HFFc6 (cell line): Measurements from ENCODE around the gene ZNF385D. TPM values are rescaled to one million over a fixed set of nuclear protein-coding genes. Genes with fewer than 3 reads are reported as not detected.

Source experiments
- DNase-seq: peaks from one replicate; pipeline ENCODE4 v3.0.0-alpha.2; 2018
- H3K27ac Mint-ChIP-seq: 2 replicates; pipeline ENCODE4 v1.8.0; 2020; ENCODE audit warnings: mild to moderate bottlenecking, mixed read lengths
- H3K27me3 Mint-ChIP-seq: 2 replicates; pipeline ENCODE4 v1.8.0; 2021; ENCODE audit warnings: mild to moderate bottlenecking, moderate library complexity, mixed read lengths; ENCODE audit not compliant: insufficient read depth
- H3K36me3 Mint-ChIP-seq: 2 replicates; pipeline ENCODE4 v1.8.0; 2021; ENCODE audit warnings: low read depth, mixed read lengths
- H3K4me1 Mint-ChIP-seq: 2 replicates; pipeline ENCODE4 v1.8.0; 2020; ENCODE audit warnings: low read depth, mixed read lengths
- H3K4me3 Mint-ChIP-seq: 2 replicates; pipeline ENCODE4 v1.8.0; 2020; ENCODE audit warnings: mild to moderate bottlenecking, moderate library complexity, mixed read lengths
- H3K9me3 Mint-ChIP-seq: 2 replicates; pipeline ENCODE4 v1.8.0; 2020; ENCODE audit warnings: mild to moderate bottlenecking, mixed read lengths
- total RNA-seq, 6 experiments: library from RNA; stranded (reverse); fragmentation: NEBNext Ultra II Directional; extraction: Animal tissue kit (Norgen Biotek cat#: 25700); gene quantifications; 2 replicates in 1 of 6; 3 replicates in 5 of 6; pipeline ENCODE4 v1.2.3, GENCODE V29; 2021
- TF ChIP-seq, protein P1 (sequence below): fragments of 200-600 bp; sonication (generic); IDR thresholded peaks from 2 replicates; pipeline ENCODE4 v1.5.0; 2021; ENCODE audit warnings: antibody characterized with exemption, mild to moderate bottlenecking

Gene ZNF385D
- total RNA-seq, 6 experiments from 2014 or later, result 3.0 to 4.8 (median 4.1) TPM

DNA sequence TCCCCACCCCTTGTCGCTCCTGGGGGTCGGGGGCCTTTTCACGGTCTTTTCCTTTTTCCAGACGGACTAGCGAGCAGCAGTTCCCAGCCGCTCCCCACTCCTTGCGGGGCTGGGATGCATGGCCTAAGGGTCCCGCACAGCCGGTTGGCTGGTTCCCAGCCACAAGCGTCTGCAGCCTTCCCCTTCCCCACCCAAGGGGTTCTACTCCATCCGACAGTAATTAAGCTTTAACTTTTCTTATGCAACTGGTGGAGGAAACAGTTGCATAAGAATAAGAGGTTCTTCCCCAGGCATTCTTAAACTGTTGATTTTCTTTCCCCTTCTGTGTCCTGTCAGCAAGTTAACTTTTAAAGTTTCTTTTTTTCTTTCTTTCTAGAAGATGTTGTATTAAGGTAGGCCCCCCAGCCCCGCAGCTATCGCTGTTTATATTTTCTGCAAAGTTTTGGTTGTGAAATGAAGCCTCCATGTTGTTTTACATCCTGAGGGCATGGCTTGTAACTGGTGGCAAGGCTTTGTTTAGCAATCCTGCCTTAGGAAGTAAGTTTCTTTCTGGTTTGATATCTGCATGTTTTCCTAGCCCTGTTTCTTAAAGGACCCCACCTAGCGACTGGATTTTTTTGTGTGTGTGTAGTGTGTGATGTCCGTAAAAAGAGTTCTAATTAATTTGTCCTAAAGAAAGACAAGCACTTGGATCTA lies 207.5 kb downstream of the ZNF385D start:
- Mint-ChIP-seq H3K4me3 (no peak overlapping the region), H3K4me1 (peaks cover 26% of the 10 kb centered on the region; the same call in 1 of the 2 replicates), H3K27ac (no peak overlapping the region), H3K9me3 (no peaks in the 10 kb centered on the region), H3K36me3 (no peaks in the 10 kb centered on the region), H3K27me3 (peaks cover 2% of the 10 kb centered on the region; the same call in 1 of the 2 replicates)
- DNase-seq, result no peak
- TF ChIP-seq, protein P1, sequence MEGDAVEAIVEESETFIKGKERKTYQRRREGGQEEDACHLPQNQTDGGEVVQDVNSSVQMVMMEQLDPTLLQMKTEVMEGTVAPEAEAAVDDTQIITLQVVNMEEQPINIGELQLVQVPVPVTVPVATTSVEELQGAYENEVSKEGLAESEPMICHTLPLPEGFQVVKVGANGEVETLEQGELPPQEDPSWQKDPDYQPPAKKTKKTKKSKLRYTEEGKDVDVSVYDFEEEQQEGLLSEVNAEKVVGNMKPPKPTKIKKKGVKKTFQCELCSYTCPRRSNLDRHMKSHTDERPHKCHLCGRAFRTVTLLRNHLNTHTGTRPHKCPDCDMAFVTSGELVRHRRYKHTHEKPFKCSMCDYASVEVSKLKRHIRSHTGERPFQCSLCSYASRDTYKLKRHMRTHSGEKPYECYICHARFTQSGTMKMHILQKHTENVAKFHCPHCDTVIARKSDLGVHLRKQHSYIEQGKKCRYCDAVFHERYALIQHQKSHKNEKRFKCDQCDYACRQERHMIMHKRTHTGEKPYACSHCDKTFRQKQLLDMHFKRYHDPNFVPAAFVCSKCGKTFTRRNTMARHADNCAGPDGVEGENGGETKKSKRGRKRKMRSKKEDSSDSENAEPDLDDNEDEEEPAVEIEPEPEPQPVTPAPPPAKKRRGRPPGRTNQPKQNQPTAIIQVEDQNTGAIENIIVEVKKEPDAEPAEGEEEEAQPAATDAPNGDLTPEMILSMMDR, result no peak

DNA sequence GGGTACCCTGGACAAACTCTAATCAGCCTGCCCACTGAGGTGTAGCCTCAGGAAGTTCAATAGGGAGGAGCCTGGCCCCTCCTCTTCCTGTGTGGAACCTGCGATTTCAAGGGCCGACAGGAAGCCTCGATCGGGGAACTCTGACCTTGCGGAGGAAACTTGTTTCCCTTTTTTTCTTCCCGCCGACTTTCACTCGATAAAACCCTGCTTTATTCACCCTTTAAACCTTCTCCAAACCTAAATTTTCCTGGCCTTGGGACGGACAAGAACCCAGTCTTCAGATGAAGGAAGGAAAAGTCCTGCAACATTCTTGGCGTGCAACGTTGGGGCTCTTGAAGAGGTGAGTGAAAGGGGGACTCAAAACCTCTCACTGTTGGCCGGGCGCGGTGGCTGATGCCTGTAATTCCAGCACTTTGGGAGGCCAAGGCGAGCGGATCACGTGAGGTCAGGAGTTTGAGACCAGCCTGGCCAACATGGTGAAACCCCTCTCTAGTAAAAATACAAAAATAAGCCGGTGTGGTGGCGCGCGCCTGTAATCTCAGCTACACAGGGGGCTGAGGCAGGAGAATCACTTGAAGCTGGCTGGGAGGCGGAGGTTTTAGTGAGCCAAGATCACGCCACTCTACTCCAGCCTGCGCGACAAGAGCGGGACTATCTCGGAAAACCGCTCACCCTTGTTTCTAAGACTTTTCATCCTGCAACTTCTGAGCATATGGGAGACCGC lies 208.2 kb downstream of the ZNF385D start:
- no peak overlapping the region for H3K27ac Mint-ChIP-seq
- H3K4me3 Mint-ChIP-seq, result no peak overlapping the region
- TF ChIP-seq, protein P1, result no peak
- no peaks in the 10 kb centered on the region for H3K9me3 Mint-ChIP-seq
- H3K36me3 Mint-ChIP-seq, result no peaks in the 10 kb centered on the region
- H3K4me1 Mint-ChIP-seq, result peaks cover 26% of the 10 kb centered on the region; the same call in 1 of the 2 replicates
- DNase-seq, result no peak
- peaks cover 2% of the 10 kb centered on the region; the same call in 1 of the 2 replicates for H3K27me3 Mint-ChIP-seq

DNA sequence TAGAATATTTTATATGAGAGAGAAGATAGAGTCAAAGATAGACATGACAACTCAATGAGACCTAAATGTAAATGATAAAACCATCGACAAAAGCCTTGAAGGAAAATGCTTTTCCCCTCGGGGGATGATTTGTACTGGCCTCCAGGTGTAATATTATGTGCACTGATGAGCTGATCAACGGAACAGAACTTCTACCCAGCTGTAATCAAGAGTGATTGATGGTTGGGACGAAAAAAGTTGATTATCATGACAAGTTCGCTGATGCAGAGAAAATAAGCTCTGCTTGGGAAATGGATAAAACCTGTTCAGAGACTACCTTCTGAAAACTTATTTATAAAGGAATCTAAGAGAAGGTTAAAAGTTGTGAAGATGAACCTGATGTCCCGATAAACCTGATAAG lies 210.7 kb downstream of the ZNF385D start:
- TF ChIP-seq, protein P1, result no peak
- no peak for DNase-seq
- Mint-ChIP-seq H3K9me3 (no peaks in the 10 kb centered on the region), H3K4me3 (no peak overlapping the region), H3K27ac (no peak overlapping the region), H3K4me1 (peaks cover 12% of the 10 kb centered on the region; the same call in 1 of the 2 replicates), H3K27me3 (peaks cover 2% of the 10 kb centered on the region; the same call in 1 of the 2 replicates), H3K36me3 (no peaks in the 10 kb centered on the region)

DNA sequence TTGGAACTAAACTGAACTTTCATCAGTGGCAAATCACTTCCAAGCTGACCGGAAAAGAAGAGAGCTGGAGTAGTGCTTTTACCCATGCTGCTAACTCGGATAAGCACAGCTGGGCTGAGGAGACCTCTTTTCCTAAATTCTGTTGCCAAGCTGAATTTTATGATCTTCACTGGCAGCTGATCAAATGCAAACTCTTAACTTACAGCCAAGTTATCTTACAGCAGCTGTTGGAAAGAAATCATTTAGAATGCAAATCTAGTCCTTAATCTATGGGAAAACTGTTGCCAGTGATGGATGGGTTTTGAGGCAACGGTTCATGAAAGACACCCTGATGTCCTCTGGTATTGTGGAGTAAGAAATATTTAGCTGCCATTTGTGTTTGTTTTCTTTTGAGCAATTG lies 216.5 kb downstream of the ZNF385D start:
- DNase-seq, result no peak
- no peaks in the 10 kb centered on the region for H3K36me3 Mint-ChIP-seq

DNA sequence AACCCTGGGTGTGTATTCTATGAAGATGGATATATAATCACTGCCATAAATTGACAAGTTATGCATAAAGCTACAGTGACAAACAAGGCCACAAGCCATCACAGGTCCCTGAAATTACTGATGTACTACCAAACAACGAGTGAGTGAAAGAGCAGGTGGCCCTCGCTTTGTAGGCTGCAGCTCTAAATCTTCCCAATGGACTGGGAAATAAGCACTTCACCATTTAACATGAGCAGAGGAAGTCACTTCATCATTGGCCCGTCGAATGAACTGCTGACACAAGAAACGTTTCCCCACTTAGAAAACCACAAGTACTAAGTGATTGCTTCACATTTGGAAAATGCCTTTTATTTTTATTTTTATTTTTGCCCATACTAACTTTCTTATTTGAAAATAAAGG lies 218.0 kb downstream of the ZNF385D start:
- Mint-ChIP-seq H3K27me3 (no peaks in the 10 kb centered on the region), H3K4me1 (no peaks in the 10 kb centered on the region), H3K9me3 (no peaks in the 10 kb centered on the region), H3K27ac (no peak overlapping the region), H3K36me3 (no peaks in the 10 kb centered on the region), H3K4me3 (no peak overlapping the region)
- TF ChIP-seq, protein P1, result no peak
- DNase-seq, result no peak

More for the DNA sequence above, 216.5 kb downstream of the ZNF385D start:
- Mint-ChIP-seq H3K9me3 (no peaks in the 10 kb centered on the region), H3K27ac (no peak overlapping the region), H3K4me1 (no peaks in the 10 kb centered on the region), H3K4me3 (no peak overlapping the region), H3K27me3 (no peaks in the 10 kb centered on the region)
- TF ChIP-seq, protein P1, result no peak
